Neural progenitor cell (in vitro differentiated cells): Measurements from ENCODE around the gene ZNF593OS. TPM values are rescaled to one million over a fixed set of nuclear protein-coding genes. Genes with fewer than 3 reads are reported as not detected.

ENCODE experiments used
- DNase-seq: peaks from one replicate; pipeline ENCODE4 v3.0.0-alpha.2; 2016; ENCODE audit warnings: low spot score
- H2AFZ ChIP-seq: fragments of 200-600 bp; sonication (generic); replicated peaks from 2 replicates; pipeline ENCODE4 v1.6.1; 2016; ENCODE audit warnings: antibody characterized with exemption
- H3F3A ChIP-seq: fragments of 200-600 bp; sonication (generic); 2 replicates; pipeline ENCODE4 v1.6.1; 2016; ENCODE audit warnings: antibody characterized with exemption, low read depth
- H3K27ac ChIP-seq: fragments of 200-600 bp; sonication (generic); 2 replicates; pipeline ENCODE4 v1.5.1; 2016; ENCODE audit warnings: mild to moderate bottlenecking
- H3K27me3 ChIP-seq: fragments of 200-600 bp; sonication (generic); 2 replicates; pipeline ENCODE4 v1.6.1; 2016; ENCODE audit warnings: mild to moderate bottlenecking, moderate library complexity
- H3K36me3 ChIP-seq: fragments of 200-600 bp; sonication (generic); 2 replicates; pipeline ENCODE4 v1.5.1; 2016
- H3K4me1 ChIP-seq: fragments of 200-600 bp; sonication (generic); 2 replicates; pipeline ENCODE4 v1.6.1; 2016; ENCODE audit warnings: mixed run types
- H3K4me2 ChIP-seq: fragments of 200-600 bp; sonication (generic); 2 replicates; pipeline ENCODE4 v1.6.1; 2016
- H3K4me3 ChIP-seq: fragments of 200-600 bp; sonication (generic); 2 replicates; pipeline ENCODE4 v1.5.1; 2016
- H3K79me2 ChIP-seq: fragments of 200-600 bp; sonication (generic); 2 replicates; pipeline ENCODE4 v1.6.1; 2016; ENCODE audit warnings: low read depth
- H3K9ac ChIP-seq: fragments of 200-600 bp; sonication (generic); 2 replicates; pipeline ENCODE4 v1.6.1; 2016
- H3K9me3 ChIP-seq: fragments of 200-600 bp; sonication (generic); 2 replicates; pipeline ENCODE4 v1.5.1; 2016; ENCODE audit warnings: low read depth
- H4K20me1 ChIP-seq: fragments of 200-600 bp; sonication (generic); 2 replicates; pipeline ENCODE4 v1.6.1; 2016; ENCODE audit warnings: low read depth
- H3K27ac Mint-ChIP-seq: 3 replicates; pipeline ENCODE4 v1.8.0; 2021; ENCODE audit warnings: mixed read lengths
- H3K27me3 Mint-ChIP-seq: 2 replicates; pipeline ENCODE4 v1.8.0; 2022; ENCODE audit warnings: low read depth, mild to moderate bottlenecking, inconsistent platforms, moderate library complexity, mixed read lengths; ENCODE audit not compliant: insufficient read depth
- H3K36me3 Mint-ChIP-seq: 3 replicates; pipeline ENCODE4 v1.8.0; 2021; ENCODE audit warnings: mixed read lengths
- H3K4me1 Mint-ChIP-seq: 3 replicates; pipeline ENCODE4 v1.8.0; 2021; ENCODE audit warnings: mixed read lengths
- H3K4me3 Mint-ChIP-seq: 3 replicates; pipeline ENCODE4 v1.8.0; 2021; ENCODE audit warnings: mild to moderate bottlenecking, moderate library complexity, mixed read lengths
- H3K9me3 Mint-ChIP-seq: 3 replicates; pipeline ENCODE4 v1.8.0; 2020; ENCODE audit warnings: mixed read lengths
- EZH2 ChIP-seq: fragments of 200-600 bp; sonication (generic); IDR thresholded peaks from 2 replicates; pipeline ENCODE4 v1.6.1; 2017; ENCODE audit warnings: antibody characterized with exemption, mild to moderate bottlenecking, moderate library complexity
- EZH2phosphoT487 ChIP-seq: fragments of 200-600 bp; sonication (generic); IDR thresholded peaks from 2 replicates; pipeline ENCODE4 v1.6.1; 2017; ENCODE audit warnings: antibody characterized with exemption
- total RNA-seq: library from RNA; depleted of rRNA; stranded (reverse); fragments of >200 nt; gene quantifications from 2 replicates; pipeline ENCODE4 v1.2.3, GENCODE V29; 2015; ENCODE audit warnings: low replicate concordance
- TF ChIP-seq, protein P1 (sequence below): fragments of 200-600 bp; sonication (generic); IDR thresholded peaks from 2 replicates; pipeline ENCODE4 v1.5.1; 2017; ENCODE audit warnings: antibody characterized with exemption, mild to moderate bottlenecking

Gene ZNF593OS
- total RNA-seq, 1 donor from 2014 or later, result 0.67 TPM

DNA sequence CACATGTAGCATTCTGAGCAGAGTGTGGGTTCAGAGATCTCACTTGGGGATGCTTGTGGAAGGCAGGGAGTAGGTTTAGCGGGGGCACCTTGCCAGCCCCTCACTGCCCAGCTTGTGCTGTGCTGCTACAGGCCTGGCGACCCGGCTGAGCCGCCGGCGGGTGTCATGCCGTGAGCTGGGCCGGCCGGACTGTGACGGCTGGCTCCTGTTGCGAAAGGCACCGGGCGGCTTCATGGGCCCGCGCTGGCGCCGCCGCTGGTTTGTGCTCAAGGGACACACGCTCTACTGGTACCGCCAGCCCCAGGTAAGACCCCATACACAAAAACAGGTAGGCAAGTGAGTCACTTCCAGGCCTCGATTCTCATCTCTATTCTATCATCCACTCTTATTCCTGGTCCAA, 13.3 kb upstream of the ZNF593OS start:
- no peaks in the 10 kb centered on the region for H3K27me3 ChIP-seq
- Mint-ChIP-seq H3K27ac (no peak overlapping the region), H3K27me3 (peaks cover 12% of the 10 kb centered on the region), H3K9me3 (peaks cover 4% of the 10 kb centered on the region), H3K4me3 (no peak overlapping the region), H3K36me3 (peaks cover 2% of the 10 kb centered on the region), H3K4me1 (peaks cover 15% of the 10 kb centered on the region)
- H3K4me1 ChIP-seq, result no peaks in the 10 kb centered on the region
- H3F3A ChIP-seq, result no peaks in the 10 kb centered on the region
- H3K79me2 ChIP-seq, result no peaks in the 10 kb centered on the region
- TF ChIP-seq EZH2phosphoT487, result no peak
- H3K4me3 ChIP-seq, result no peak overlapping the region
- no peak overlapping the region for H3K4me2 ChIP-seq
- no peaks in the 10 kb centered on the region for H3K36me3 ChIP-seq
- no peaks in the 10 kb centered on the region for H3K9me3 ChIP-seq
- no peaks in the 10 kb centered on the region for H4K20me1 ChIP-seq
- no peak overlapping the region for H3K27ac ChIP-seq
- H2AFZ ChIP-seq, result no peak overlapping the region
- DNase-seq, result no peak
- no peak overlapping the region for H3K9ac ChIP-seq

DNA sequence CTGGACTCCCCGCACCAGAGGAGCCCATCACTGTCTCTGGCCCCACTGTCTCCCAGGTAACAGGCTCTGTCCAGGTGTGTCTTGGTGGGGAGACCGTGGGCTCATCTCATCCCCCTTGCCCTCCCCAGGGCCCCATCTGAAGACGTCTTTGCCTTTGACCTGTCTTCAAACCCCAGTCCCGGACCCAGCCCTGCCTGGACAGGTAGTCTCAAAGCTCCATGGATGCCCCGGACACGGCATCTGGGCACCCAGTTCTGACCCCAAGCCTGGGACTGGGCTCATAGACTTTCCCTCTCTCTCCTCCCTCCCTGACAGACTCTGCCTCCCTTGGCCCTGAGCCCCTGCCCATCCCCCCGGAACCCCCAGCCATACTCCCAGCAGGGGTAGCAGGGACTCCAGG, 12.5 kb upstream of the ZNF593OS start:
- H3F3A ChIP-seq, result no peaks in the 10 kb centered on the region
- no peaks in the 10 kb centered on the region for H3K9me3 ChIP-seq
- Mint-ChIP-seq H3K9me3 (no peaks in the 10 kb centered on the region), H3K4me1 (peaks cover 10% of the 10 kb centered on the region), H3K27me3 (peaks cover 11% of the 10 kb centered on the region), H3K36me3 (peaks cover 2% of the 10 kb centered on the region), H3K4me3 (no peak overlapping the region), H3K27ac (no peak overlapping the region)
- no peaks in the 10 kb centered on the region for H4K20me1 ChIP-seq
- H3K9ac ChIP-seq, result no peak overlapping the region
- no peak overlapping the region for H3K4me3 ChIP-seq
- no peaks in the 10 kb centered on the region for H3K79me2 ChIP-seq
- H3K27ac ChIP-seq, result no peak overlapping the region
- no peaks in the 10 kb centered on the region for H3K27me3 ChIP-seq
- no peaks in the 10 kb centered on the region for H3K36me3 ChIP-seq
- no peak overlapping the region for H3K4me2 ChIP-seq
- H2AFZ ChIP-seq, result no peak overlapping the region
- no peaks in the 10 kb centered on the region for H3K4me1 ChIP-seq
- DNase-seq, result no peak
- TF ChIP-seq EZH2phosphoT487 (no peak), EZH2 (no peak)
- TF ChIP-seq, protein P1, sequence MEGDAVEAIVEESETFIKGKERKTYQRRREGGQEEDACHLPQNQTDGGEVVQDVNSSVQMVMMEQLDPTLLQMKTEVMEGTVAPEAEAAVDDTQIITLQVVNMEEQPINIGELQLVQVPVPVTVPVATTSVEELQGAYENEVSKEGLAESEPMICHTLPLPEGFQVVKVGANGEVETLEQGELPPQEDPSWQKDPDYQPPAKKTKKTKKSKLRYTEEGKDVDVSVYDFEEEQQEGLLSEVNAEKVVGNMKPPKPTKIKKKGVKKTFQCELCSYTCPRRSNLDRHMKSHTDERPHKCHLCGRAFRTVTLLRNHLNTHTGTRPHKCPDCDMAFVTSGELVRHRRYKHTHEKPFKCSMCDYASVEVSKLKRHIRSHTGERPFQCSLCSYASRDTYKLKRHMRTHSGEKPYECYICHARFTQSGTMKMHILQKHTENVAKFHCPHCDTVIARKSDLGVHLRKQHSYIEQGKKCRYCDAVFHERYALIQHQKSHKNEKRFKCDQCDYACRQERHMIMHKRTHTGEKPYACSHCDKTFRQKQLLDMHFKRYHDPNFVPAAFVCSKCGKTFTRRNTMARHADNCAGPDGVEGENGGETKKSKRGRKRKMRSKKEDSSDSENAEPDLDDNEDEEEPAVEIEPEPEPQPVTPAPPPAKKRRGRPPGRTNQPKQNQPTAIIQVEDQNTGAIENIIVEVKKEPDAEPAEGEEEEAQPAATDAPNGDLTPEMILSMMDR, result no peak

DNA sequence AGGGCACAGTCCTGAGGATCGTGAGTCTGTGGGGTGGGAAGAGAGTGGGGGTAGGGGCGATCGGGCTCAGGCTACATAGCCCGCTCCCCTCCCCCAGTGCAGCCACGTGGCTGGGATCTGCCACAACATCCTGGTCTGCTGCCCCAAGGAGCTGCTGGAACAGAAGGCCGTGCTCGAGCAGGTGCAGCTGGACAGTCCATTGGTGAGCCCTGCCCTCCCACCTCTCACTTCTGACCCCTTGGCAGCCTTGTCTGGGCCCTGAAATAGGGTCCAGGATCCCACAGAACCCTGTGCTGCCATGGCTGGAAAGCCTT, 10.7 kb upstream of the ZNF593OS start:
- H3K4me3 ChIP-seq, result no peak overlapping the region
- no peak overlapping the region for H3K4me3 Mint-ChIP-seq
- no peaks in the 10 kb centered on the region for H3K36me3 ChIP-seq
- no peaks in the 10 kb centered on the region for H3K9me3 Mint-ChIP-seq
- H3F3A ChIP-seq, result peaks cover 2% of the 10 kb centered on the region
- peaks cover 11% of the 10 kb centered on the region for H3K27me3 Mint-ChIP-seq
- peaks cover 2% of the 10 kb centered on the region for H3K36me3 Mint-ChIP-seq
- no peak overlapping the region for H3K27ac ChIP-seq
- no peaks in the 10 kb centered on the region for H3K4me1 ChIP-seq
- H3K4me2 ChIP-seq, result no peak overlapping the region
- no peak overlapping the region for H3K9ac ChIP-seq
- H3K79me2 ChIP-seq, result no peaks in the 10 kb centered on the region
- H3K9me3 ChIP-seq, result no peaks in the 10 kb centered on the region
- no peak overlapping the region for H2AFZ ChIP-seq
- TF ChIP-seq EZH2, result no peak
- TF ChIP-seq, protein P1, result no peak
- no peak for TF ChIP-seq EZH2phosphoT487
- no peak for DNase-seq
- H4K20me1 ChIP-seq, result no peaks in the 10 kb centered on the region
- H3K4me1 Mint-ChIP-seq, result peaks cover 13% of the 10 kb centered on the region
- H3K27ac Mint-ChIP-seq, result no peak overlapping the region
- H3K27me3 ChIP-seq, result no peaks in the 10 kb centered on the region

DNA sequence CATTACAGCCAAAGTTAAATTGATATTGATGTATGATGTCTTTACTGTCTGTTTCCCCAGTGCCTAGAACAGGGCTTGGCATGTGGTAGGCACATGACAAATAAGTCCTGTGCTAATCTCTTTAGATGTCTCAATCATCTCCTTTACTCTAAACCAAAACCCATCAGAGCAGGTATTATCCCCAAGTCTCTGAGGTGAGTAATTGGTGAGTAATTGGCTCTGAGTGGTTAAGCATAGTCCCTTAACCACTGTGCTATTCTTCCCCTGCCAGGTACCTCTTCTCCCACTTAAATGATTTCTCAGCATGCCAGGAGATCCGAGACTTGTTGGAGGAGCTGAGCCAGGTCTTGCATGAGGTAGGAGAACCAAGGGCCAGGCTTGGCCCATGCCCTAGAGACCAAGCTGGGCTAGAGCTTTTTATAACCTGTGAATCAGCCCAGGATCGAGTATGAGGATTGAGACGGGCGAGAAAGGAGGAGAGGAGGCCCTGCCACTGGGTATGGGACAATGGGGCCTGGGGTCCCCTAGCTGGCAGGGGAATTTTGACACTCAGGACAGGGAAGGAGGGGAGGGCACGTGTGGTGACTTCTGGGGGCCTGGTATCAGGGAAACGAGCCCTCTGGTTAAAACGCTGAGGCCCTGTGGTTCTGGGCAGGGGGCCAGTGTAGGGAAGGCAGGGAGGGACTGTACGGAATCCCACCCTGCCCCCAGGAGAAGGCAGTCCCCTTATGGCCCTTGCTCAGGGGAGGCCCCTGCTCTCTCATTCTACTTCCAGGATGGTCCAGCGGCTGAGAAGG, 10.2 kb upstream of the ZNF593OS start:
- DNase-seq, result no peak
- no peak overlapping the region for H3K9ac ChIP-seq
- H3K36me3 Mint-ChIP-seq, result peaks cover 2% of the 10 kb centered on the region
- H3K4me3 ChIP-seq, result no peak overlapping the region
- H3K9me3 Mint-ChIP-seq, result no peaks in the 10 kb centered on the region
- H2AFZ ChIP-seq, result no peak overlapping the region
- H3F3A ChIP-seq, result peaks cover 7% of the 10 kb centered on the region
- peak overlapping the region; percentile 30 for H3K4me3 Mint-ChIP-seq
- no peaks in the 10 kb centered on the region for H3K79me2 ChIP-seq
- H3K4me1 ChIP-seq, result no peaks in the 10 kb centered on the region
- no peaks in the 10 kb centered on the region for H4K20me1 ChIP-seq
- no peaks in the 10 kb centered on the region for H3K9me3 ChIP-seq
- H3K4me1 Mint-ChIP-seq, result peaks cover 13% of the 10 kb centered on the region
- no peaks in the 10 kb centered on the region for H3K36me3 ChIP-seq
- no peak for TF ChIP-seq EZH2phosphoT487
- TF ChIP-seq, protein P1, result no peak
- TF ChIP-seq EZH2, result no peak
- no peak overlapping the region for H3K4me2 ChIP-seq
- peaks cover 7% of the 10 kb centered on the region for H3K27me3 Mint-ChIP-seq
- no peak overlapping the region for H3K27ac ChIP-seq
- H3K27me3 ChIP-seq, result no peaks in the 10 kb centered on the region
- H3K27ac Mint-ChIP-seq, result peak overlapping the region; percentile 39
